Common myeloid progenitor, CD34-positive (primary cell): ENCODE data around the gene SEC14L3.

Source experiments
- CTCF ChIA-PET: fragments of 350-600 bp; sonication (Branson Sonifier 250); formaldehyde crosslinking; loops from one replicate; lab custom pipeline; 2021; ENCODE audit warnings: antibody characterized with exemption; lab: Charles Lee
- POLR2A ChIA-PET: fragments of 350-600 bp; sonication (Branson Sonifier 250); formaldehyde crosslinking; loops from one replicate; lab custom pipeline; 2021; ENCODE audit warnings: antibody characterized with exemption; lab: Charles Lee
- DNase-seq, 3 donors: peaks; one replicate each; pipeline versions ENCODE4 v3.0.0 to v3.0.0-alpha.2; 2013
- H3K27ac ChIP-seq, 2 experiments: 1 replicate in 1 of 2; 2 replicates in 1 of 2; pipeline ENCODE4 v1.7.0; 2013; ENCODE audit warnings: inconsistent platforms in 2 of 2, low read length in 2 of 2, mild to moderate bottlenecking in 2 of 2, low read depth in 1 of 2, moderate library complexity in 1 of 2; ENCODE audit not compliant: severe bottlenecking in 2 of 2, insufficient read depth in 1 of 2, poor library complexity in 1 of 2
- H3K27me3 ChIP-seq, 5 experiments: replicated peaks in 2 of 5; 1 replicate in 3 of 5; 2 replicates in 2 of 5; pipeline versions ENCODE4 v1.6.1 to v1.7.0; 2013; ENCODE audit warnings: low read length in 4 of 5, mild to moderate bottlenecking in 2 of 5, moderate library complexity in 2 of 5, inconsistent platforms in 1 of 5; ENCODE audit not compliant: insufficient read depth in 5 of 5, control insufficient read depth in 4 of 5
- H3K36me3 ChIP-seq, 4 experiments: 1 replicate in 2 of 4; 2 replicates in 2 of 4; pipeline versions ENCODE4 v1.6.1 to v1.7.0; 2013; ENCODE audit warnings: low read length in 3 of 4, control low read depth in 1 of 4, mild to moderate bottlenecking in 1 of 4; ENCODE audit not compliant: control insufficient read depth in 4 of 4, insufficient read depth in 4 of 4
- H3K4me1 ChIP-seq, 4 experiments: 1 replicate in 3 of 4; 2 replicates in 1 of 4; pipeline versions ENCODE4 v1.6.1 to v1.7.1; 2013; ENCODE audit warnings: low read length in 3 of 4, mild to moderate bottlenecking in 3 of 4, control low read depth in 1 of 4, inconsistent platforms in 1 of 4, moderate library complexity in 1 of 4; ENCODE audit not compliant: control insufficient read depth in 4 of 4, insufficient read depth in 4 of 4; ENCODE audit errors: control extremely low read depth in 1 of 4
- H3K4me3 ChIP-seq, 7 experiments: 1 replicate in 4 of 7; 2 replicates in 3 of 7; pipeline versions ENCODE4 v1.5.1 to v1.7.0; 2013; ENCODE audit warnings: mild to moderate bottlenecking in 7 of 7, low read length in 6 of 7, moderate library complexity in 6 of 7, inconsistent platforms in 2 of 7, low read depth in 2 of 7, control low read depth in 1 of 7; ENCODE audit not compliant: insufficient read depth in 4 of 7, control insufficient read depth in 1 of 7; ENCODE audit errors: extremely low read depth in 1 of 7
- H3K9me3 ChIP-seq, 5 experiments: 1 replicate in 4 of 5; 2 replicates in 1 of 5; pipeline versions ENCODE4 v1.6.1 to v1.7.1; 2013; ENCODE audit warnings: low read length in 4 of 5, mild to moderate bottlenecking in 2 of 5, inconsistent platforms in 1 of 5, low read depth in 1 of 5, moderate library complexity in 1 of 5; ENCODE audit not compliant: control insufficient read depth in 4 of 5, insufficient read depth in 2 of 5; ENCODE audit errors: control extremely low read depth in 1 of 5
- WGBS: methylation state at CpG from one replicate; pipeline ENCODE4 v1.1.5; 2013; ENCODE audit not compliant: insufficient coverage; 5-methylcytosine and 5-hydroxymethylcytosine counted together

Gene SEC14L3

GRCh38 chr22:30511109-30511508, 39.3 kb upstream of the SEC14L3 start:
- WGBS, result 97% methylated on average over 9 of the region's 9 CpGs
- POLR2A ChIA-PET, result interaction anchor here (0.7 kb wide), 1 partner anchor 35 kb away, joined by 3 read pairs; no protein-coding TSS in a partner anchor
- CTCF ChIA-PET, result no interaction called here

GRCh38 chr22:30508216-30508615, 36.4 kb upstream of the SEC14L3 start:
- Histone ChIP-seq H3K27me3 (peaks cover 3 to 35% (median 16%) of the 10 kb centered on the region in 5 experiments), H3K9me3 (peaks cover 0 to 7% (median 0%) of the 10 kb centered on the region in 5 experiments), H3K4me3 (no peak overlapping the region), H3K36me3 (no peaks in the 10 kb centered on the region), H3K4me1 (peaks cover 0 to 5% (median 1%) of the 10 kb centered on the region in 4 experiments), H3K27ac (no peak overlapping the region)
- DNase-seq, result no peak
- 95% methylated on average over 3 of the region's 5 CpGs for WGBS
- CTCF ChIA-PET, result no interaction called here
- POLR2A ChIA-PET, result no interaction called here

More at GRCh38 chr22:30511109-30511508, 39.3 kb upstream of the SEC14L3 start:
- Histone ChIP-seq H3K4me1 (no peaks in the 10 kb centered on the region), H3K36me3 (no peaks in the 10 kb centered on the region), H3K4me3 (no peak overlapping the region), H3K27me3 (peaks cover 0 to 12% (median 7%) of the 10 kb centered on the region in 5 experiments), H3K9me3 (peaks cover 0 to 7% (median 0%) of the 10 kb centered on the region in 5 experiments), H3K27ac (no peak overlapping the region)
- no peak for DNase-seq

GRCh38 chr22:30507670-30508069, 35.9 kb upstream of the SEC14L3 start:
- Histone ChIP-seq H3K9me3 (peaks cover 0 to 7% (median 0%) of the 10 kb centered on the region in 5 experiments), H3K4me3 (no peak overlapping the region), H3K36me3 (no peaks in the 10 kb centered on the region), H3K27ac (no peak overlapping the region), H3K4me1 (peaks cover 0 to 5% (median 1%) of the 10 kb centered on the region in 4 experiments), H3K27me3 (peaks cover 3 to 37% (median 16%) of the 10 kb centered on the region in 5 experiments)
- no peak for DNase-seq
- CTCF ChIA-PET, result no interaction called here
- WGBS, result 100% methylated on average over 2 of the region's 4 CpGs
- POLR2A ChIA-PET, result interaction anchor here (0.5 kb wide), 1 partner anchor 455 kb away, joined by 7 read pairs; no protein-coding TSS in a partner anchor

GRCh38 chr22:30506507-30506968, 34.7 kb upstream of the SEC14L3 start:
- Histone ChIP-seq H3K36me3 (no peaks in the 10 kb centered on the region), H3K4me1 (peaks cover 0 to 5% (median 1%) of the 10 kb centered on the region in 4 experiments), H3K4me3 (no peak overlapping the region), H3K9me3 (no peaks in the 10 kb centered on the region), H3K27me3 (peaks cover 3 to 41% (median 16%) of the 10 kb centered on the region in 5 experiments), H3K27ac (no peak overlapping the region)
- POLR2A ChIA-PET, result no interaction called here
- peak in 1 of 3 donors; percentile 9 for DNase-seq
- CTCF ChIA-PET, result no interaction called here
- WGBS, result 92% methylated on average over 8 of the region's 8 CpGs

GRCh38 chr22:30503551-30503950, 31.7 kb upstream of the SEC14L3 start:
- H3K27me3 ChIP-seq, result peaks cover 3 to 43% (median 16%) of the 10 kb centered on the region in 5 experiments
- no peak overlapping the region for H3K4me3 ChIP-seq
- ChIA-PET CTCF (interaction anchor here (0.9 kb wide), 1 partner anchor 9 kb away, joined by 3 read pairs; no protein-coding TSS in a partner anchor), POLR2A (no interaction called here)
- 87% methylated on average over 5 of the region's 12 CpGs for WGBS
- H3K4me1 ChIP-seq, result peaks cover 0 to 5% (median 1%) of the 10 kb centered on the region in 4 experiments
- H3K9me3 ChIP-seq, result no peaks in the 10 kb centered on the region
- H3K36me3 ChIP-seq, result no peaks in the 10 kb centered on the region
- no peak overlapping the region for H3K27ac ChIP-seq
- no peak for DNase-seq

GRCh38 chr22:30502911-30503310, 31.1 kb upstream of the SEC14L3 start:
- H3K4me1 ChIP-seq, result peaks cover 0 to 5% (median 1%) of the 10 kb centered on the region in 4 experiments
- DNase-seq, result no peak
- H3K36me3 ChIP-seq, result no peaks in the 10 kb centered on the region
- POLR2A ChIA-PET, result no interaction called here
- CTCF ChIA-PET, result interaction anchor here (1.2 kb wide), 1 partner anchor 24 kb away, joined by 3 read pairs; no protein-coding TSS in a partner anchor
- H3K27me3 ChIP-seq, result peaks cover 3 to 43% (median 16%) of the 10 kb centered on the region in 5 experiments
- H3K9me3 ChIP-seq, result no peaks in the 10 kb centered on the region
- H3K27ac ChIP-seq, result no peak overlapping the region
- 75% methylated on average over 2 of the region's 3 CpGs for WGBS
- H3K4me3 ChIP-seq, result no peak overlapping the region

- ChIA-PET POLR2A (no interaction called here), CTCF (interaction anchor here (0.7 to 1.2 kb wide), 2 partner anchors 16 to 23 kb away, joined by 3 read pairs; no protein-coding TSS in a partner anchor)
- peaks cover 3 to 42% (median 15%) of the 10 kb centered on the region in 5 experiments for H3K27me3 ChIP-seq
- H3K27ac ChIP-seq, result no peak overlapping the region
- H3K9me3 ChIP-seq, result no peaks in the 10 kb centered on the region
- H3K4me1 ChIP-seq, result peaks cover 0 to 5% (median 1%) of the 10 kb centered on the region in 4 experiments
- no CpG with 5 or more reads among the region's 4 CpGs for WGBS
- no peak for DNase-seq
- H3K4me3 ChIP-seq, result no peak overlapping the region
- H3K36me3 ChIP-seq, result no peaks in the 10 kb centered on the region
These were observed 30.3 kb upstream of the SEC14L3 start for GRCh38 chr22:30502153-30502552.
